Calu3 (cell line): Measurements from ENCODE around the gene DNAI1. TPM values are rescaled to one million over a fixed set of nuclear protein-coding genes. Genes with fewer than 3 reads are reported as not detected.

Source experiments
- BruUV-seq: library from RNA; stranded (reverse); fragments of 400-500 nt; replicated peaks from 2 replicates; lab custom pipeline; 2021; lab: Mats Ljungman, UMichigan
- CTCF ChIA-PET: fragments of 300-600 bp; sonication (Branson Sonifier 250); formaldehyde crosslinking; loops from one replicate; lab custom pipeline; 2022; ENCODE audit warnings: antibody characterized with exemption; lab: Charles Lee
- DNase-seq: peaks from one replicate; pipeline ENCODE4 v3.0.0; 2022
- H3K27ac Mint-ChIP-seq: one replicate; pipeline ENCODE4 v1.8.0; 2022; ENCODE audit warnings: mixed read lengths; ENCODE audit not compliant: unreplicated experiment
- H3K27me3 Mint-ChIP-seq: one replicate; pipeline ENCODE4 v1.8.0; 2022; ENCODE audit warnings: mixed read lengths; ENCODE audit not compliant: unreplicated experiment
- H3K36me3 Mint-ChIP-seq: one replicate; pipeline ENCODE4 v1.8.0; 2022; ENCODE audit warnings: mild to moderate bottlenecking, moderate library complexity, mixed read lengths; ENCODE audit not compliant: insufficient read depth, unreplicated experiment
- H3K4me1 Mint-ChIP-seq: one replicate; pipeline ENCODE4 v1.8.0; 2022; ENCODE audit warnings: mild to moderate bottlenecking, low read depth, mixed read lengths; ENCODE audit not compliant: unreplicated experiment
- H3K4me3 Mint-ChIP-seq: one replicate; pipeline ENCODE4 v1.8.0; 2022; ENCODE audit warnings: mild to moderate bottlenecking, low read depth, moderate library complexity, mixed read lengths; ENCODE audit not compliant: unreplicated experiment
- H3K9me3 Mint-ChIP-seq: one replicate; pipeline ENCODE4 v1.8.0; 2022; ENCODE audit warnings: low read depth, mixed read lengths; ENCODE audit not compliant: unreplicated experiment
- intact Hi-C: fragments of 100-400 bp; cut with micrococcal nuclease; formaldehyde crosslinking; loops from one replicate; pipeline ENCODE4 v1.10.0; 2022; ENCODE audit not compliant: unreplicated experiment
- total RNA-seq: library from RNA; stranded (reverse); gene quantifications from 2 replicates; pipeline ENCODE4 v1.2.3, GENCODE V29; 2022
- TF ChIP-seq, protein P1 (sequence below): fragments of 200-600 bp; IDR thresholded peaks from one replicate; pipeline ENCODE4 v1.8.0; 2022; ENCODE audit warnings: antibody characterized with exemption; ENCODE audit not compliant: unreplicated experiment

Gene DNAI1
- total RNA-seq, 1 experiment from 2014 or later, result not detected

DNA sequence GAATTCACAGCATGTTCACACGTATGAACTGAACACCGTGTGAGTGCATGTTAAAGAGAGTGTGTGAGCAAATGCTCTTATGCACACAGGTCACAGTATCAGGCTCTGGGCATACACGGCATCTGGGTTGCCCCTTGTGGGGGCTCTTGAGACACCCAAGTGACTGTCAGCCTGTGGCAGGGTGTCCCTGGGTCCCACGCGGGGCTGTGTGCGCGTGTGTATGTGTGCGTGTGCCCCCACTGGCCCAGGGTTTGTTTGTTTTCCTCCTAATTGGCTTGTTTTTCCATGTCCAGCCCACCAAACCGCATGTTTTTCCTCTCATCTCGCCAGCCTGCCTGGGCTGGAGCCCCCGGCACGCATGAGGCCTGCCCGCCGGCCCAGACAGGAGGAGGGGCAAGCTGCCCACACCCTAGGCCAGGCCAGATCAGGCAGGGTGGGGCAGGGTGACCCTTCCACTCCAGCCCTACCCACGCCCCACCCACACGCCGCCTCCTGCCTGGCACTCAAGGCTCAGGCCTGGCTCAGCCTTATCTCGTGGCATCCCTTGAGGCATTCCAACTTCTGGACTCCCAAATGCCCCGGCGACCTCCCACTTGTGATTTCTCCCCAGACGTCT is 102.1 kb downstream of the DNAI1 start:
- peaks cover 11% of the 10 kb centered on the region for H3K4me1 Mint-ChIP-seq
- peaks cover 84% of the 10 kb centered on the region for H3K27me3 Mint-ChIP-seq
- BruUV-seq, result no TSS peak
- intact Hi-C loops, result no loop called here
- no peaks in the 10 kb centered on the region for H3K9me3 Mint-ChIP-seq
- H3K4me3 Mint-ChIP-seq, result no peak overlapping the region
- CTCF ChIA-PET, result no interaction called here
- TF ChIP-seq, protein P1, sequence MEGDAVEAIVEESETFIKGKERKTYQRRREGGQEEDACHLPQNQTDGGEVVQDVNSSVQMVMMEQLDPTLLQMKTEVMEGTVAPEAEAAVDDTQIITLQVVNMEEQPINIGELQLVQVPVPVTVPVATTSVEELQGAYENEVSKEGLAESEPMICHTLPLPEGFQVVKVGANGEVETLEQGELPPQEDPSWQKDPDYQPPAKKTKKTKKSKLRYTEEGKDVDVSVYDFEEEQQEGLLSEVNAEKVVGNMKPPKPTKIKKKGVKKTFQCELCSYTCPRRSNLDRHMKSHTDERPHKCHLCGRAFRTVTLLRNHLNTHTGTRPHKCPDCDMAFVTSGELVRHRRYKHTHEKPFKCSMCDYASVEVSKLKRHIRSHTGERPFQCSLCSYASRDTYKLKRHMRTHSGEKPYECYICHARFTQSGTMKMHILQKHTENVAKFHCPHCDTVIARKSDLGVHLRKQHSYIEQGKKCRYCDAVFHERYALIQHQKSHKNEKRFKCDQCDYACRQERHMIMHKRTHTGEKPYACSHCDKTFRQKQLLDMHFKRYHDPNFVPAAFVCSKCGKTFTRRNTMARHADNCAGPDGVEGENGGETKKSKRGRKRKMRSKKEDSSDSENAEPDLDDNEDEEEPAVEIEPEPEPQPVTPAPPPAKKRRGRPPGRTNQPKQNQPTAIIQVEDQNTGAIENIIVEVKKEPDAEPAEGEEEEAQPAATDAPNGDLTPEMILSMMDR, result no peak
- no peak for DNase-seq
- H3K27ac Mint-ChIP-seq, result no peak overlapping the region
- no peaks in the 10 kb centered on the region for H3K36me3 Mint-ChIP-seq

DNA sequence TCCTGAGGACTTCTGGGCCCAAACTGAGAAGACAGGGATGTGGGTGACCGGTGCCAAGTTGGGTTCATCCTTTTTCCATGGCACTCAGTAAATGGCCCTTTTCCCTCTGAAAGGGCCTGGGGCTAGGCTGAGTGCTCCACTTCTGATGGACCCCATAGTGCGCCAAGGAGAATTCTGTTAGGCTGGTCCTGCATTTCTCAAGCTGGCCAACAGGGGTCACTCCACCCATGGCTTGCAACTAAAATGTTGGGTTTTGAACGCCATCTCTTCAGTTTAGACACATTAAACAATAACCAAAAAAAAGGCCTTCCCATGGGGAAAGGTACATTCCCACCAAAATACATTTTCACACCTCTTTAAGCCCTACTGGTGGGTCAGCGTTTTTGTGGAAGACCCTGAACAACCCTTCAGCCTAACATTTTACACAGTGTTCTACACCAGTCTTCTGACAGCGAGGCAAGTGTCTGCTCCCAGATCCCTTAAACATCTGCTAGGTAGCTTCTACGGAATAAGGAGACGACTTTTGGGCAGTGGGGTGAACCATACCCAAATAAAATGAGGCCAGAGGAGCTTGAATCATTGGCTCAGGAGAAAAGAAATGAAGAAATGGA is 103.6 kb downstream of the DNAI1 start:
- no peaks in the 10 kb centered on the region for H3K36me3 Mint-ChIP-seq
- no peaks in the 10 kb centered on the region for H3K9me3 Mint-ChIP-seq
- H3K27me3 Mint-ChIP-seq, result peaks cover 84% of the 10 kb centered on the region
- H3K4me3 Mint-ChIP-seq, result no peak overlapping the region
- intact Hi-C loops, result no loop called here
- DNase-seq, result no peak
- TF ChIP-seq, protein P1, result peak; percentile 23
- H3K4me1 Mint-ChIP-seq, result peaks cover 11% of the 10 kb centered on the region
- CTCF ChIA-PET, result interaction anchor here (1.0 kb wide), 1 partner anchor 41 kb away, joined by 3 read pairs; no protein-coding TSS in a partner anchor
- no TSS peak for BruUV-seq
- no peak overlapping the region for H3K27ac Mint-ChIP-seq

DNA sequence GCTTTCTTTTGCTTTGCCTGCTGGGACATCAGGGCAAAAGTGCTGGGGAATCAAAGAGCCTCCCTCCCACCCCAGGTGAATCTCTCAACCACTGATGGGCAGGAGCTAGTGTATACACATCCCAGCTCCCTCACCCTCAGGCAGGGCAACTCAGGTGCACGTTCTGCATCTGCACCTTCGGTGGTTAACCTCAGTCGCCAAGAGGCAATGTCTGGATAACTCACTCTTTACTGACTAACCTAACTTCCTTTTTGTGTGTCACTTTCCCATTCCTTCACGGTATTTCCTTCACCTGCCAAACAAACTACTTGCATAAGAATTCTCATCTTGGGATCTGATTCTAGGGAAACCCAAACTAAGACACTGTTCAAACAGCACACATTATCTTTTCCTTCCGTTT is 104.7 kb downstream of the DNAI1 start:
- TF ChIP-seq, protein P1, result no peak
- Mint-ChIP-seq H3K27me3 (peaks cover 86% of the 10 kb centered on the region), H3K36me3 (no peaks in the 10 kb centered on the region), H3K4me3 (no peak overlapping the region), H3K27ac (no peak overlapping the region), H3K4me1 (peaks cover 11% of the 10 kb centered on the region), H3K9me3 (no peaks in the 10 kb centered on the region)
- CTCF ChIA-PET, result no interaction called here
- DNase-seq, result no peak
- no TSS peak for BruUV-seq
- intact Hi-C loops, result no loop called here

DNA sequence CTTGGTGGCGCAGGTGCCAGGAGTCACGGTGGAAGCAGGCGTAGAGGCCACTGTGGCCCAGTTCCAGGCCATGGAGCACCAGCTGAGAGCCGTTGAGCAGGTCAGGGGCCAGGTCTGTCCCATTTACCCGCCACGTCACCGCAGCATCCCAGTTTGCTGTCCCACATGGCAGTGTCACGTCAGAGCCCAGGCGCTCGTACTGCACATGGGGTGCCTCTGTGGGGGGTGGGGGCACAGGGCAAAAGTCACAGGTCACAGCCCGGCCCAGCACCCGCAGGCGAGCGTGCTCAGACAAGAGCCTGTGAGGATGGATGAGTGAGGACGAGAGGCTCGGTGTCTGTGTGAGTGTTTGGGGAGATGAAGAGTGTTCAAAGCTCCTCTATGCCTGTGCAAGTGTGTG is 106.0 kb downstream of the DNAI1 start:
- no peak for DNase-seq
- Mint-ChIP-seq H3K4me3 (no peak overlapping the region), H3K27ac (no peak overlapping the region), H3K27me3 (peaks cover 95% of the 10 kb centered on the region), H3K4me1 (peaks cover 10% of the 10 kb centered on the region), H3K9me3 (no peaks in the 10 kb centered on the region), H3K36me3 (no peaks in the 10 kb centered on the region)
- no TSS peak for BruUV-seq
- CTCF ChIA-PET, result no interaction called here
- TF ChIP-seq, protein P1, result no peak
- intact Hi-C loops, result no loop called here
